H1 (cell line): ENCODE results near the gene LILRB3. TPM values are rescaled to one million over a fixed set of nuclear protein-coding genes. Genes with fewer than 3 reads are reported as not detected.
"Not testable (repeated sequence)": the region's sequence is repeated elsewhere in the genome, so short reads cannot be mapped to it uniquely, and the experiment has no call there.

Experiments used
- CTCF ChIA-PET: fragments of 300-600 bp; sonication (Branson Sonifier 250); formaldehyde crosslinking; loops from one replicate; lab custom pipeline; 2021; ENCODE audit not compliant: partially characterized antibody; lab: Charles Lee
- POLR2A ChIA-PET: fragments of 300-600 bp; sonication (Branson Sonifier 250); formaldehyde crosslinking; loops from one replicate; lab custom pipeline; 2021; ENCODE audit warnings: inconsistent platforms; ENCODE audit not compliant: partially characterized antibody; lab: Charles Lee
- DNase-seq, 2 experiments: peaks; one replicate each; pipeline versions ENCODE4 v3.0.0 to v3.0.0-alpha.2; 2010 to 2022; ENCODE audit warnings: low spot score in 2 of 2, low read depth in 1 of 2, mixed read lengths in 1 of 2
- FAIRE-seq: peaks from 2 replicates; lab custom pipeline; 2011; peaks lifted over from hg19 to GRCh38; lab: Jason Lieb, UNC
- H2AFZ ChIP-seq: 2 replicates; pipeline ENCODE4 v1.8.1; 2012; ENCODE audit warnings: low read length, inconsistent platforms
- H2AK5ac ChIP-seq: 2 replicates; pipeline ENCODE4 v1.6.1; 2013; ENCODE audit warnings: low read depth, low read length
- H2BK120ac ChIP-seq: replicated peaks from 2 replicates; pipeline ENCODE3; 2013; ENCODE audit warnings: low read depth, low read length, inconsistent platforms
- H2BK12ac ChIP-seq: 2 replicates; pipeline ENCODE4 v1.6.1; 2013; ENCODE audit warnings: low read depth, low read length
- H2BK15ac ChIP-seq: 2 replicates; pipeline ENCODE4 v1.6.1; 2013; ENCODE audit warnings: low read length
- H2BK20ac ChIP-seq: 2 replicates; pipeline ENCODE4 v1.6.1; 2013; ENCODE audit warnings: low read length
- H2BK5ac ChIP-seq: 2 replicates; pipeline ENCODE4 v1.6.1; 2013; ENCODE audit warnings: low read depth, low read length
- H3K14ac ChIP-seq: 2 replicates; pipeline ENCODE4 v1.6.1; 2013; ENCODE audit warnings: inconsistent platforms; ENCODE audit not compliant: insufficient read length
- H3K18ac ChIP-seq: 2 replicates; pipeline ENCODE4 v1.6.1; 2013; ENCODE audit warnings: low read length; ENCODE audit errors: extremely low read depth
- H3K23ac ChIP-seq: 2 replicates; pipeline ENCODE4 v1.6.1; 2013; ENCODE audit warnings: inconsistent platforms; ENCODE audit not compliant: insufficient read length
- H3K23me2 ChIP-seq: 2 replicates; pipeline ENCODE4 v1.6.1; 2013; ENCODE audit warnings: low read depth, low read length
- H3K27ac ChIP-seq: 2 replicates; pipeline ENCODE4 v1.6.1; 2011; ENCODE audit warnings: low read depth, low read length, inconsistent platforms
- H3K27me3 ChIP-seq, 4 experiments: replicated peaks in 1 of 4; 1 replicate in 1 of 4; 2 replicates in 3 of 4; pipeline versions ENCODE4 v1.6.1 to v1.8.1; 2011 to 2013; ENCODE audit warnings: low read length in 3 of 4, mild to moderate bottlenecking in 3 of 4, inconsistent platforms in 2 of 4, mixed read lengths in 2 of 4, moderate library complexity in 1 of 4; ENCODE audit not compliant: control insufficient read depth in 3 of 4, insufficient read depth in 3 of 4; ENCODE audit errors: extremely low read depth in 1 of 4
- H3K36me3 ChIP-seq, 4 experiments: 2 replicates each; pipeline versions ENCODE4 v1.6.1 to v1.8.1; 2011 to 2013; ENCODE audit warnings: mild to moderate bottlenecking in 4 of 4, low read length in 3 of 4, moderate library complexity in 2 of 4, control low read depth in 1 of 4, inconsistent platforms in 1 of 4; ENCODE audit not compliant: insufficient read depth in 4 of 4, control insufficient read depth in 2 of 4
- H3K4ac ChIP-seq: replicated peaks from 2 replicates; pipeline ENCODE3; 2013; ENCODE audit warnings: low read length, low read depth, mixed read lengths, inconsistent platforms; ENCODE audit not compliant: insufficient read length
- H3K4me1 ChIP-seq, 4 experiments: replicated peaks in 1 of 4; 1 replicate in 1 of 4; 2 replicates in 3 of 4; pipeline versions ENCODE4 v1.6.1 to v1.8.1; 2011 to 2013; ENCODE audit warnings: low read length in 3 of 4, inconsistent platforms in 2 of 4, mixed read lengths in 1 of 4; ENCODE audit not compliant: insufficient read depth in 4 of 4, control insufficient read depth in 3 of 4
- H3K4me2 ChIP-seq, 2 experiments: 2 replicates each; pipeline versions ENCODE4 v1.6.1 to v1.8.1; 2011 to 2013; ENCODE audit warnings: low read depth in 2 of 2, low read length in 2 of 2, control low read depth in 1 of 2, inconsistent platforms in 1 of 2, mild to moderate bottlenecking in 1 of 2; ENCODE audit not compliant: insufficient read depth in 1 of 2
- H3K4me3 ChIP-seq, 4 experiments: fragments of 200-600, 300-600 bp in 1 of 4; sonication (generic), shearing (Covaris generic), sonication (Bioruptor Twin) in 1 of 4; 2 replicates each; pipeline versions ENCODE4 v1.5.1 to v1.8.1; 2011 to 2016; ENCODE audit warnings: low read length in 4 of 4, low read depth in 3 of 4, control low read depth in 2 of 4, inconsistent platforms in 2 of 4, mild to moderate bottlenecking in 2 of 4, mixed read lengths in 1 of 4, moderate library complexity in 1 of 4; ENCODE audit not compliant: insufficient read depth in 2 of 4; ENCODE audit errors: extremely low read depth in 1 of 4
- H3K56ac ChIP-seq: replicated peaks from 2 replicates; pipeline ENCODE3; 2013; ENCODE audit warnings: low read depth, mild to moderate bottlenecking, mixed read lengths, low read length, inconsistent platforms; ENCODE audit not compliant: insufficient read length
- H3K79me1 ChIP-seq: 2 replicates; pipeline ENCODE4 v1.6.1; 2013; ENCODE audit warnings: low read depth, low read length, control low read depth
- H3K79me2 ChIP-seq, 2 experiments: 2 replicates each; pipeline versions ENCODE4 v1.6.1 to v1.8.1; 2012 to 2013; ENCODE audit warnings: low read length in 2 of 2, mild to moderate bottlenecking in 2 of 2, inconsistent platforms in 1 of 2; ENCODE audit not compliant: insufficient read depth in 2 of 2, control insufficient read depth in 1 of 2
- H3K9ac ChIP-seq, 4 experiments: replicated peaks in 1 of 4; 1 replicate in 1 of 4; 2 replicates in 3 of 4; pipeline versions ENCODE4 v1.6.1 to v1.8.1; 2011 to 2013; ENCODE audit warnings: low read depth in 3 of 4, low read length in 3 of 4, control low read depth in 2 of 4, mild to moderate bottlenecking in 2 of 4, moderate library complexity in 2 of 4, inconsistent platforms in 1 of 4; ENCODE audit errors: extremely low read depth in 1 of 4
- H3K9me3 ChIP-seq, 2 experiments: 2 replicates each; pipeline versions ENCODE4 v1.6.1 to v1.8.1; 2012 to 2013; ENCODE audit warnings: mild to moderate bottlenecking in 2 of 2, moderate library complexity in 2 of 2, control low read depth in 1 of 2, inconsistent platforms in 1 of 2, low read depth in 1 of 2, low read length in 1 of 2, mixed read lengths in 1 of 2; ENCODE audit not compliant: insufficient read depth in 2 of 2
- H4K20me1 ChIP-seq, 2 experiments: replicated peaks in 1 of 2; 2 replicates each; pipeline versions ENCODE3 to v1.8.1; 2011 to 2013; ENCODE audit warnings: inconsistent platforms in 2 of 2, low read length in 2 of 2, mild to moderate bottlenecking in 1 of 2; ENCODE audit not compliant: insufficient read depth in 2 of 2, control insufficient read depth in 1 of 2
- H4K5ac ChIP-seq: 2 replicates; pipeline ENCODE4 v1.6.1; 2013; ENCODE audit warnings: low read length, low read depth, mixed read lengths, inconsistent platforms; ENCODE audit not compliant: insufficient read length
- H4K8ac ChIP-seq: 2 replicates; pipeline ENCODE4 v1.8.0; 2013; ENCODE audit warnings: mild to moderate bottlenecking, moderate library complexity, low read length, inconsistent platforms; ENCODE audit not compliant: insufficient read depth; ENCODE audit errors: extremely low read depth
- H4K91ac ChIP-seq: replicated peaks from 2 replicates; pipeline ENCODE3; 2013; ENCODE audit warnings: low read length, mixed read lengths, inconsistent platforms; ENCODE audit not compliant: insufficient read length
- whole genome bisulfite sequencing, 2 experiments: shearing (Covaris generic) in 1 of 2; methylation state at CpG; one replicate each; pipeline versions ENCODE4 v1.1.6 to v1.1.7; 2013 to 2015; ENCODE audit warnings: low lambda C conversion rate in 2 of 2, mixed read lengths in 2 of 2, inconsistent platforms in 1 of 2, low coverage in 1 of 2, missing lambda C conversion rate in 1 of 2; ENCODE audit not compliant: insufficient replicate concordance in 2 of 2, insufficient coverage in 1 of 2, insufficient read length in 1 of 2; ENCODE audit errors: extremely low coverage in 1 of 2, missing lambda C conversion rate in 1 of 2; 5-methylcytosine and 5-hydroxymethylcytosine counted together
- polyA plus RNA-seq, 7 experiments: library from polyadenylated mRNA; depleted of rRNA in 3 of 7; stranded (reverse) in 5 of 7; unstranded in 2 of 7; fragments of >200 nt in 5 of 7; fragments of 200-250 nt in 2 of 7; gene quantifications; 1 replicate in 5 of 7; 2 replicates in 1 of 7; 4 replicates in 1 of 7; pipeline versions ENCODE4 v1.2.1 to v1.2.3, GENCODE V29; 2011 to 2013; ENCODE audit warnings: missing spikeins in 2 of 7, mixed read lengths in 2 of 7
- total RNA-seq: library from RNA; stranded (reverse); fragmentation: NEBNext Ultra II Directional; extraction: Animal tissue kit (Norgen Biotek cat#: 25700); gene quantifications from 2 replicates; pipeline ENCODE4 v1.2.1, GENCODE V29; 2021

LILRB3 gene
- total and polyA plus RNA-seq, 2 of the 8 experiments (the other 6 are each of a cell fraction or from before 2014, with no cell fraction given), result not detected

- H3K56ac ChIP-seq, H3K4me3 ChIP-seq, H2BK20ac ChIP-seq, FAIRE-seq, H4K91ac ChIP-seq, H3K4me1 ChIP-seq, H4K8ac ChIP-seq, H3K79me1 ChIP-seq, H4K5ac ChIP-seq, H2BK12ac ChIP-seq, H3K9me3 ChIP-seq, H2BK5ac ChIP-seq, H3K79me2 ChIP-seq, H3K4me2 ChIP-seq, H2BK120ac ChIP-seq, H3K4ac ChIP-seq, H2BK15ac ChIP-seq, H3K27ac ChIP-seq, H2AFZ ChIP-seq, H3K23ac ChIP-seq, DNase-seq, H3K27me3 ChIP-seq, H4K20me1 ChIP-seq, H3K23me2 ChIP-seq, H3K9ac ChIP-seq, H3K14ac ChIP-seq, H2AK5ac ChIP-seq, H3K18ac ChIP-seq: not testable (repeated sequence)
- CTCF ChIA-PET, result interaction anchor here (1.2 kb wide), 1 partner anchor 194 kb away, joined by 3 read pairs; no protein-coding TSS in a partner anchor
- 92% methylated on average over 12 of the region's 12 CpGs; no CpG with 5 or more reads in 1 of the 2 experiments for WGBS, 2 experiments
- H3K36me3 ChIP-seq, result peaks cover 3 to 19% (median 5%) of the 10 kb centered on the region in 4 experiments; a peak in 7 of 8 replicates
- POLR2A ChIA-PET, result interaction anchor here (0.8 to 28.7 kb wide), 3 partner anchors 13 to 29 kb away, joined by 3 to 909 read pairs (median 3); partner anchors contain the start of gene RPS9
These were observed 28.3 kb downstream of the LILRB3 start for GRCh38 chr19:54194463-54194862.
